ENCODE results near the gene FEZF2.

FEZF2 gene

DNA sequence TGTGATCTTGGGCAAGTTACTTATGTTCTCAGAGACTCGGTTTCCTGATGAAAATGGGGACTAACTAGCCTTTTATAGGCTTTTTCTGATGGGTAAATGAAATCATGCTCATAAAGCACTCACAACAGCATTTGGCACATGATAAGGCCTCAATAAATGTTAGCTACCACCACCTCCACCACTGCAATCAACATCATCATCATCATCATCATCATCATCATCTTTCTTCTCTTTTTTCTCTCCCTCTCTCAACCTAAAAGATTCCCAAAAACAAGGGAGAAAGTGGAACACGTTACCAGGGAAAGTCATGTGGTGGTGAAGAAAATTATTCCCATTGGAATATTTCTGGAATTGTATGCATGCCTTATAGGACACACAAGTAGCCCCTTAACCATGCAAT is 33.6 kb upstream of the FEZF2 start:
- no peaks in the 10 kb centered on the region for H3K36me3 Mint-ChIP-seq (ENCODE audit: low read depth)
- peaks cover 24% of the 10 kb centered on the region for H3K27me3 Mint-ChIP-seq (ENCODE audit: low read depth)
- H3K9me3 Mint-ChIP-seq, result no peaks in the 10 kb centered on the region
- no peak overlapping the region for H3K4me3 Mint-ChIP-seq
- TF ChIP-seq CTCF (IDR thresholded peaks at IDR 0.05; ENCODE audit: unreplicated experiment in 3 of 3), result no peak
- no peaks in the 10 kb centered on the region for H3K4me1 Mint-ChIP-seq
- H3K27ac Mint-ChIP-seq, result no peak overlapping the region

- no peak for TF ChIP-seq CTCF (IDR thresholded peaks at IDR 0.05; ENCODE audit: unreplicated experiment in 3 of 3)
- no peaks in the 10 kb centered on the region for H3K4me1 Mint-ChIP-seq
- H3K36me3 Mint-ChIP-seq (ENCODE audit: low read depth), result no peaks in the 10 kb centered on the region
- H3K27ac Mint-ChIP-seq, result no peak overlapping the region
- no peaks in the 10 kb centered on the region for H3K9me3 Mint-ChIP-seq
- peaks cover 24% of the 10 kb centered on the region for H3K27me3 Mint-ChIP-seq (ENCODE audit: low read depth)
- H3K4me3 Mint-ChIP-seq, result no peak overlapping the region
Observed at GRCh38 chr3:62405566-62405965, 32.2 kb upstream of the FEZF2 start.

DNA sequence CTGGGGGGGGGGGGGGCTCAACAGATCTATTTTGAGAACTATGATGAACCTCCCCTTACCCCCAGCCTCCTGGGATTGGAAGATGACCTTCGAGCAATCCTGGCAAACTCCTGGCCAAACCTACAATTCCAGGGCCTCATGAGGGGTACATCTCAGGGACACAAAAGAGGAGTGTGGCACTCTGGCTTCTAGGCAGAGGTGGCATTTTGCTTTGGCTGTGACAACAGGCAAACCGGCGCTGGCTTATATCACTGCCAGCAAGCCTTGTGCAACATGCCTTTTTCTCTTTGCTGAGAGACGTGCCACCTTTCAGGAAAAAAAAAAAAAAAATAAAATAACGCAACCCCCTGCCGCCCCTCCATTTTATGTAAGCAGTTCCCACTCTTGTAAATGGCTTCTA is 31.8 kb upstream of the FEZF2 start:
- TF ChIP-seq CTCF (IDR thresholded peaks at IDR 0.05; ENCODE audit: unreplicated experiment in 3 of 3), result no peak
- Mint-ChIP-seq H3K4me3 (no peak overlapping the region), H3K4me1 (no peaks in the 10 kb centered on the region), H3K27ac (no peak overlapping the region), H3K27me3 (ENCODE audit: low read depth) (peaks cover 23% of the 10 kb centered on the region), H3K9me3 (no peaks in the 10 kb centered on the region), H3K36me3 (ENCODE audit: low read depth) (no peaks in the 10 kb centered on the region)

GRCh38 chr3:62404321-62404720 is 31.0 kb upstream of the FEZF2 start:
- Mint-ChIP-seq H3K9me3 (no peaks in the 10 kb centered on the region), H3K27ac (no peak overlapping the region), H3K27me3 (ENCODE audit: low read depth) (peaks cover 19% of the 10 kb centered on the region), H3K4me3 (no peak overlapping the region), H3K4me1 (no peaks in the 10 kb centered on the region), H3K36me3 (ENCODE audit: low read depth) (no peaks in the 10 kb centered on the region)
- no peak for TF ChIP-seq CTCF (IDR thresholded peaks at IDR 0.05; ENCODE audit: unreplicated experiment in 3 of 3)

DNA sequence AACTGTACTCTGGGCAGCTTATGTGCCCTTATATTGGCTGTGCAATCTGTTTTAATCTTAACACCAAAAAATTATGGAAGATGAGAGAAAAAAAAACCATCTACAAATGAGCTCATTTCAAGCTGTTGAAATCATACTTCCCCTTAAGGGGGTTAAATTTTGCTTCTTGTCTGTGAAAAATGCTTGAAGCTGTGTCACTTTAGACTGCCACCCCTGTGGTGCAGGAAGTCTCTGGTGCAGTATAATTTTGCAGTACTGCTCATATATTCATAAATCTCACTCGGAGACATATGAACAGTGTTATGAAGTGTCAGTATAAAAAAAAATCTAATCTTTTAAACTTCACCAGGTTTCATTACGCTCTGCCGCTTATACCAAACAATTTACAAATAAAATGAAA is 30.4 kb upstream of the FEZF2 start:
- Mint-ChIP-seq H3K27me3 (ENCODE audit: low read depth) (peaks cover 16% of the 10 kb centered on the region), H3K27ac (no peak overlapping the region), H3K4me1 (no peaks in the 10 kb centered on the region), H3K4me3 (no peak overlapping the region), H3K9me3 (no peaks in the 10 kb centered on the region), H3K36me3 (ENCODE audit: low read depth) (no peaks in the 10 kb centered on the region)
- TF ChIP-seq CTCF (IDR thresholded peaks at IDR 0.05; ENCODE audit: unreplicated experiment in 3 of 3), result no peak

DNA sequence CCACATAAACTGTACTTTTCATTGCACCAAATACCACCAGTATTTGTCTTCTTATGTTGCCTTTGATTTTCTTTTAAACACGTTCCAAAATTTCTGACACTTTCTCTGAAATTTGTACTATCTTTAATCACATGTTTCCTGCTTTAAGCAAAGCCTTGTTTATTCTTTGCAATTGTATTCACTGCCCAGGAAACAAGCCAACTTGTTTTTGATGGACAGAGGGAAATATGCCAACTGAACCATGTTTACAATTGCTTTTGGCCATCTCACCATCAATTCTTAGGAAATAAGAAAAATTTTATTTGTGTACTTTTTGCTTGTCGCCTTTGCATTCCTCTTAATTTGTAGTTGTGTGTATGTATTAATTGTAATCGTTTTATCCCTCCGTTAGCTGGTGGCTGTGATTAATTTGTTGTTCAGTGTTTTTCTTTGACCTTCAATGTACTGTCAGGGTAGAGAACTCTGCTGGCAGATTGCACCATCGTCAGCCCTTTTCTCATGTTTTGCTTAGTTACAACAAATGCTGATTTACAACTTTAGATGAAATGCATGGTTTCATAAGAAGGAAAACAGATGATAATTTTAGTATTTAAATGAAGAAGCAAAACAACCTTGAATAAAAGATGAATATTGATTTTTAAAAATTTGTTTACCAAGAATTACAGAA is 19.4 kb upstream of the FEZF2 start:
- Mint-ChIP-seq H3K36me3 (ENCODE audit: low read depth) (no peaks in the 10 kb centered on the region), H3K27me3 (ENCODE audit: low read depth) (peaks cover 46% of the 10 kb centered on the region), H3K9me3 (no peaks in the 10 kb centered on the region), H3K4me1 (no peaks in the 10 kb centered on the region), H3K4me3 (peak overlapping the region in 1 of 3 experiments; percentile 16), H3K27ac (no peak overlapping the region)
- no peak for TF ChIP-seq CTCF (IDR thresholded peaks at IDR 0.05; ENCODE audit: unreplicated experiment in 3 of 3)

Data from nephron (organoid).